ENCODE data around the gene FGFBP3.
A peak's percentile ranks its signal among the peaks of the same experiment; 100 is the strongest.

The FGFBP3 gene
- long read RNA-seq, donor 1, partial matches to known transcripts, result 0 of 1 reads
- long read RNA-seq, donor 1, other reads (novel, unspliced or antisense), result 0 of 1 reads
- long read RNA-seq, donor 2, result 0 reads
- long read RNA-seq, donor 3, result 0 reads
- long read RNA-seq, donor 4, result 0 reads
- long read RNA-seq, donor 5, partial matches to known transcripts, result 0 of 1 reads
- long read RNA-seq, donor 5, other reads (novel, unspliced or antisense), result 0 of 1 reads
- long read RNA-seq, donor 6, result 0 reads
- long read RNA-seq, donor 7, result 0 reads
- long read RNA-seq, donor 8, result 0 reads

GRCh38 chr10:91909117-91909677 is at the start of gene FGFBP3:
Gene FGFBP3 (minus strand): TSS chr10:91909486. CDS start chr10:91908969, 517 bp downstream.
- no peak for DNase-seq

GRCh38 chr10:91957091-91957490 is 47.8 kb upstream of the FGFBP3 start:
- DNase-seq, result no peak

- no peak for DNase-seq
These were observed 45.8 kb upstream of the FGFBP3 start for GRCh38 chr10:91955114-91955513.

DNA sequence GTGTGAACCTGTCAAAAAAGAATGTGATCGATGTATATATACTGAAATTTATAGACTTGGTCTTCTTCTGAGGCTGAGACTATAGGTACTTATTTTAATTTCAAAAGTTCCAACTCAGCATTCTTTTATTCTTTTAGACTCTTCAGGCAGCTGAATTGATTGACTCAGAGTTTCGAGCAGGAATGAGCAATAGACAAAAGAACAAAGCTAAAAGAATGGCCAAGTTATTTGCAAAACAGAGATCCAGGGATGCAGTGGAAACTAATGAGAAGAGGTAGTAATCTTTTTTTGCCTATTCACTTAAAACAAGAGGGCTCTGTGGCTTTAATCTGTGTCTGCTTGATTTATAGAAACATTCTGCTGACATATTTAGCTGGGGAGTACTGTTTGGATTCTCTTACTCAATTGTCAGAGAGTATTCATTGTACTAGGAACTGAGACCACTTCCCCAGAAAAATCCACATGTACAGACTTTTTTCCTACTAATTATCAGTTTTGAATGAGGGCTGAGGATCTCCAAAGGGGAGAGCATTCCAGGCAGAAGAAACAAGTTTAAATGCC is 44.4 kb upstream of the FGFBP3 start:
- DNase-seq, result no peak

- no peak for DNase-seq
These were observed 35.8 kb upstream of the FGFBP3 start for GRCh38 chr10:91944880-91945630.

GRCh38 chr10:91941426-91941825 is 32.1 kb upstream of the FGFBP3 start:
- no peak for DNase-seq

- no peak for DNase-seq
These were observed 30.4 kb upstream of the FGFBP3 start for GRCh38 chr10:91939653-91940052.

DNA sequence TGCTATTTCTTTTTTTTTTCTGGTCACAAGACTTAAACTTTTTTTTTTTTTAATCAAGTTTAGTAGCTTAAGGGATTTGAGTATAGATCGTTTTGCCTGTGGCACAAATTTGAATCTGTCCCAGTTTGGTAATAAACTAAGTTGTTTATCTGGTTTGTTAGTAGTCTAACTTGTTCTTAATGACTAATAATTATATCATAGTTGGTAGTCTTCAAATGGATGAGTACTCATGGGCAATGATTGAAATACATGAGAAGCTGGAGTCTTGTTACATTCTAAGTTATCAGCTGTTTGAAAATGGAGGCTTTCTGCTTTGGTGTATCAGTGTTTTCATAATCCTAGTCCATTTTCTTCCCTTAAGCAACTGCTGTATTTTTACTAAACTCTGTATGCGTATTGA is 26.6 kb upstream of the FGFBP3 start:
- no peak for DNase-seq

DNA sequence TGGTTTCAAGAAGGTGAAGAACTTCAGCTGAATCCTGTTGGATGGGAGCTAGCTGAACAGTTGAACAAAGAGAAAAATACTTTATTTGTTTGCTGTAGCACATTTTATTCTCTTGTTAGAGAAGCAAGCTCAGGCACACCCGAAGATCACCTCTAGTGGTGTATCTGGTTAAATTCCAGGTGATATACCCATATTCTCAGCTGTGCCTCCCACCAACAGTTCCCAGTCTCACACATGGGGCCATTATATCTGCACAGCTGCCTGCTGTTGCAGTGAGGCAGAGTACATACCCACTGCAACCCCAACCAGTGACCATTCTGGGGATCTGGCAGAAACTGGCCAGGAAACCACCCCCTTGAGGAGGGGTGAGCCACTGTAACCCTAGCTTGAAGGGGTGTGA is 23.5 kb upstream of the FGFBP3 start:
- no peak for DNase-seq

GRCh38 chr10:91931526-91932190 is 22.4 kb upstream of the FGFBP3 start:
- DNase-seq, result no peak

- DNase-seq, result no peak
These were observed 21.7 kb upstream of the FGFBP3 start for GRCh38 chr10:91930939-91931338.

DNA sequence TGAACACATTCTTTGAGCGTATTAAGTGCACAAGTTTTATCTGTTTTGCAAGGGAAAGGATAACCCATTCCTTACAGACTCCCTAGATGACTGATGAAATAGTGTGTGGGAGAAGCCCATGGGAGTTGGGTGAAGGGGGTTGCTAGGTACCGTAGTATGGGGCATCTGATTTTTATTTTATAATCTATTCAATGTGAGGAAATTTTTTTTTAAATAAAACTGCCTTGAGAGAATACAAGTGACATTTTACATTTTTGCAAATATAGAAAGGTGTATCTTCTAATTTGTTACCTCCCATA is 15.7 kb upstream of the FGFBP3 start:
- no peak for DNase-seq

GRCh38 chr10:91924212-91925021 is 15.1 kb upstream of the FGFBP3 start:
- no peak for DNase-seq

GRCh38 chr10:91923371-91924211 is 14.3 kb upstream of the FGFBP3 start, which contains the start of gene BTAF1:
Gene BTAF1 (plus strand): TSS chr10:91923770. CDS start chr10:91924077, 307 bp downstream.
- peak; percentile 100 for DNase-seq

DNA sequence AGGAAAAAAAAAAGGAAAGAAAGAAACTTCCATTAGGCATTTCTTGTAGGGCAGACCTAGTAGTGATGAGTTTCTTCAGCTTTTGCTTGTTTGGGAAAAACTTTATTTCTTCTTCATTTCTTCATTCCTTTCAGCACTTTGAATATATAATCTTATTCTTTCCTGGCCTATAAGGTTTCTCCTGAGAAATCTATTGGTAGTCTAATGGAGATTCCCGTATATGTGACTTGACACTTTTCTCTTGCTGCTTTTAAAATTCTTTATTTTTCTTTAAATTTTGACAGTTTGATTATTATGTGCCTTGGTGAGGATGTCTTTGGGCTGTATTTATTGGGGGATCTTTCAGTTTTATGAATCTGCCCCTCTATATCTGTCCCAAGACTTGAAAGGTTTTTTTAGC is 10.4 kb upstream of the FGFBP3 start:
- no peak for DNase-seq

GRCh38 chr10:91910467-91910866 is 1.2 kb upstream of the FGFBP3 start:
- no peak for DNase-seq

DNA sequence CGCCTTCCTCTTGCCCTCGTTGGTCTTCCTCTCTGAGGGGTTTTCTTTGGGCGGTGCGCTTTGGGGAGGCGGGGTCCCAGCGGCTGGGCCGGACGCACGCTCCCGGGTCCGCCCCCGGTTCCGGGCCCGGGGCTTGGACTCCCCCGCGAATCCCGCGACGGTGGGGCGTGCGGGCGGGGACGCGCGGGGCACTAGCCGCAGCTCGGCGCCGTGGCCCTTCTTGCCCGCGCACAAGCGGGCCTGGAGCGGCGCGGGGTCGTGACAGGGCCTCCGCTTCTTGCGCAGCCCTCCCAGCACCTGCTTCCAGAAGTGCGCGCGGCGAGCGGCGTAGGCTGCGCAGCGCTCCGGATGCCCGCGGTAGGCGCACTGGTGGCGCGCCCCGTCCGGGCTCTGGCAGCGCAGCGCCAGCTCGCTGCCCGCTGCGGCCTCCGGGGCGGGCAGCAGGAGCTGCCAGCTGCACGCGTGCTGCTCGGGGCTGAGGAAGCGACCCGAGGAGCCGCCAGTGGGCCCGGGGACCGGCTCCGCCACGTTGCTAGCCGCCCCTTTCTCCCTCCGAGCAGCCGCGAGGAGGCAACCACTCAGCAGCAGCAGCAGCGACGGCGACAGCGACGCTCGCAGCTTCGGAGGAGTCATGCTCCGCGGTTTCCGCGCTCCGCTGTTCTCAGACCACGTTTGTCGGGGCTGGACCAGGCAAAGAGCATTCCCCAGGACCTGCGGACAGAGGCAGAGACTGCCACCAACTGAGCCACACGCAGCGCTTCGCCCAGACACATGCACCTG is 759 bp downstream of the FGFBP3 start:
- DNase-seq, result peak; percentile 97

- DNase-seq, result no peak
These were observed 1.4 kb downstream of the FGFBP3 start for GRCh38 chr10:91907914-91908336.

DNA sequence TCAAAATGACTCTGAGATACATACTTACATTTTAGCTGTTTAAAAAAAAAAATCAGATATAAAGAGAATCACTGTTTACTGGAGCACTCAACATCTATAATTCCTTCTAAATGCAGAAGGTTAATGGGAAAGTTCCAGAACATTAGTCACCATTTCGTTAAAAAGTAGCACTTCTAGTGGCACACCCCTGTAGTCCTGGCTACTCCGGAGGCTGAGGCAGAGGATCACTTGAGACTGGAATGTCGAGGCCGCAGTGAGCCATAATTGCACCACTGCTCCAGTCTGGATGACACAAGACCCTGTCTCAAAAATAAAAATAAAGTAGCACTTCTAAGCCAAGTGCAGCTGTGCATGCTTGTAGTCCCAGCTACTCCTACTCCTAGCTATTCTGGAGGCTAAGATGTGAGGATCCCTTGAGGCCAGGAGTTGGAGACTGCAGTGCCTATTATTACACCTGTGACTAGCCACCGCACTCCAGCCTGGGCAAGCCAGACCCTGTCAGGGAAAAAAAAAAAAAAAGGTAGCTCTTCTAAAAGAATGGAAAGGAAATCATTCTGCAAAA is 2.2 kb downstream of the FGFBP3 start:
- no peak for DNase-seq

All from right kidney (tissue), 9 donors.